ENCODE data around the gene EIF3F.

EIF3F gene

DNA sequence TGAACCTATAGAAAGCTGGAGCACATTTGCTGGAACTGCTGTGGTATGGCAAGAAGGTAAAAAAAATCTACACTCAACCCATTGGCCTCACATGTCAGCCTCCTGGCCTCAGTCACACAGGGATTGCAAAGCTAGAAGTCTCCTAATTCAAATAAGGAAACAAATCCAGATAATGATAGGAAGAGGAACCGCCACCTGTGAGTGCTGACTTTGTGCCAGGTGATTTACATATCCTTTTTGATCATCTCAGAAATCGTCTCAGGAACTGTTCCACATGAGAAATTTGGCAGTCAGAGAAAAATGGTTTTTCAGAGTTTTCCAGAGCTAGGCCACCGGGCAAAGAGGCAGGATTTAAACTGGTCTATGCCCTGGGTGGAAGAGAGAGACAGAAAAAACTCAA lies 22.9 kb upstream of the EIF3F start:
- no peaks in the 10 kb centered on the region for H3K4me1 Mint-ChIP-seq
- TF ChIP-seq, protein P1, sequence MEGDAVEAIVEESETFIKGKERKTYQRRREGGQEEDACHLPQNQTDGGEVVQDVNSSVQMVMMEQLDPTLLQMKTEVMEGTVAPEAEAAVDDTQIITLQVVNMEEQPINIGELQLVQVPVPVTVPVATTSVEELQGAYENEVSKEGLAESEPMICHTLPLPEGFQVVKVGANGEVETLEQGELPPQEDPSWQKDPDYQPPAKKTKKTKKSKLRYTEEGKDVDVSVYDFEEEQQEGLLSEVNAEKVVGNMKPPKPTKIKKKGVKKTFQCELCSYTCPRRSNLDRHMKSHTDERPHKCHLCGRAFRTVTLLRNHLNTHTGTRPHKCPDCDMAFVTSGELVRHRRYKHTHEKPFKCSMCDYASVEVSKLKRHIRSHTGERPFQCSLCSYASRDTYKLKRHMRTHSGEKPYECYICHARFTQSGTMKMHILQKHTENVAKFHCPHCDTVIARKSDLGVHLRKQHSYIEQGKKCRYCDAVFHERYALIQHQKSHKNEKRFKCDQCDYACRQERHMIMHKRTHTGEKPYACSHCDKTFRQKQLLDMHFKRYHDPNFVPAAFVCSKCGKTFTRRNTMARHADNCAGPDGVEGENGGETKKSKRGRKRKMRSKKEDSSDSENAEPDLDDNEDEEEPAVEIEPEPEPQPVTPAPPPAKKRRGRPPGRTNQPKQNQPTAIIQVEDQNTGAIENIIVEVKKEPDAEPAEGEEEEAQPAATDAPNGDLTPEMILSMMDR (IDR thresholded peaks at IDR 0.05; ENCODE audit: unreplicated experiment in 3 of 3) = no peak
- no peaks in the 10 kb centered on the region for H3K9me3 Mint-ChIP-seq
- no peak overlapping the region for H3K27ac Mint-ChIP-seq
- no peak overlapping the region for H3K4me3 Mint-ChIP-seq
- peaks cover 8% of the 10 kb centered on the region for H3K27me3 Mint-ChIP-seq (ENCODE audit: low read depth)
- no peaks in the 10 kb centered on the region for H3K36me3 Mint-ChIP-seq (ENCODE audit: low read depth)

DNA sequence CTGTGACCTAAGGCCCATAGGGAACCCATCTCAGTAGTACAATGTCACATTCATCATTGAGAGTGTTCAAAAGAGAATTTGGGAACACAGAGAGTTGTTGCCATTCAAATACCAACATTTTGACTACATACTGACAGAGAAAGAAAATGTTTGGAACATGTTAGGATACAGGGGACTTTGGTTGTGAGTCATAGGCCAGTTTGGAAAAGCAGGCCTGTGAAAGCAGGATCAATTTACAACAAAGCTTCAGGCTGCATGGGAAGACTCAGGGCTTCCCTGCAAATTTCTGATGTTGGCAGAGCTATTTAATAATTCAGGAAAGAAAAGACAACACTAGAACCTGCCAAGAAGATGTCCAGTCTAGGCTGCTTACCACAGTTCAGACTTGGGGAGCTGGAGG lies 22.3 kb upstream of the EIF3F start:
- Mint-ChIP-seq H3K36me3 (ENCODE audit: low read depth) (no peaks in the 10 kb centered on the region), H3K27me3 (ENCODE audit: low read depth) (peaks cover 2% of the 10 kb centered on the region), H3K9me3 (no peaks in the 10 kb centered on the region), H3K4me3 (no peak overlapping the region), H3K27ac (no peak overlapping the region), H3K4me1 (no peaks in the 10 kb centered on the region)
- TF ChIP-seq, protein P1 (IDR thresholded peaks at IDR 0.05; ENCODE audit: unreplicated experiment in 3 of 3) = no peak

DNA sequence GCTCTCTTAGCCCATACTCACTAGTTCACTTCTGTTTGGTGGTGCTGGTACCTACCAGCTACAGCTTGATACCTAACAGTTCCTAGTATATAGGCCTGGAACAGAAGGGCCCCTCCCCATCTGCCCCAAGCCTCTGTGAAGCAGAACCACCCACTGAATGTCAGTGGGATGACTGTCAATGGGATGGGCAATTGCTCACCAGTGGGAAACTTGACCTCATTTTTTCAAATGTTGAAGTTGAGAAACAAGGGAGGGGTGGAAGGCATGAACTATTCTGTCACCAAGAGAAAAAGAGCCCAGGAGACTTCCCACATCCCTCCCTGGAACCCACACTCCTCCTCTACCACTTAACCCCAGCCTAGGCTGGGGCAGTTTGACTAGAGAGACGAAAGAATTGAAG lies 21.8 kb upstream of the EIF3F start, which contains the start of gene NLRP10:
Gene NLRP10, minus strand, starts transcription at position 62 of the 400 bp plus-strand sequence. CDS start 1,952 bp downstream, outside the sequence.
- Mint-ChIP-seq H3K4me3 (no peak within 1 kb of the TSS), H3K27me3 (ENCODE audit: low read depth) (no peaks in the 10 kb centered on the region), H3K27ac (no peak within 1 kb of the TSS), H3K36me3 (ENCODE audit: low read depth) (no peaks in the 10 kb centered on the region), H3K9me3 (no peaks in the 10 kb centered on the region), H3K4me1 (no peaks in the 10 kb centered on the region)
- TF ChIP-seq, protein P1 (IDR thresholded peaks at IDR 0.05; ENCODE audit: unreplicated experiment in 3 of 3) = no peak

DNA sequence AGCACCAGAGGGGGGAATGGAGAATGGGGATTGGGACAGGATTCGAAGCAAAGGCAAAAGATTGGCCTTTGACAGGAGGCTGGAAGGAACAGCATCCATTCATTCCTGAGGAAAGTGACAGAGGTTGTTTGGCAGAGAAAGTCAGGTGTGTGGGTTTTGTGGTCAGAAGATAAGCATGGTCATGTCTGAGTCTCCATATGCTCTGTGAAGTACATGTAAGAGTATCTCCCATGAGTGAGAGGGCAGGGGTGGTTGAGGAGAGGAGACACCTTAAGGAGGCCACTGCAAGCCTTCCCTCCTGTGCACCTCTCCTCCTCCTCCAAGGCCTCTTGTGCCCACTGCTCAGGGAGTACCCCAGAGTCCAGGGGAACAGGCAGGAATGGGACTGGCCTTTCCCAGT lies 20.0 kb upstream of the EIF3F start:
- TF ChIP-seq, protein P1 (IDR thresholded peaks at IDR 0.05; ENCODE audit: unreplicated experiment in 3 of 3) = no peak
- no peaks in the 10 kb centered on the region for H3K4me1 Mint-ChIP-seq
- H3K27me3 Mint-ChIP-seq (ENCODE audit: low read depth) = no peaks in the 10 kb centered on the region
- no peaks in the 10 kb centered on the region for H3K9me3 Mint-ChIP-seq
- H3K27ac Mint-ChIP-seq = no peak overlapping the region
- no peak overlapping the region for H3K4me3 Mint-ChIP-seq
- no peaks in the 10 kb centered on the region for H3K36me3 Mint-ChIP-seq (ENCODE audit: low read depth)

DNA sequence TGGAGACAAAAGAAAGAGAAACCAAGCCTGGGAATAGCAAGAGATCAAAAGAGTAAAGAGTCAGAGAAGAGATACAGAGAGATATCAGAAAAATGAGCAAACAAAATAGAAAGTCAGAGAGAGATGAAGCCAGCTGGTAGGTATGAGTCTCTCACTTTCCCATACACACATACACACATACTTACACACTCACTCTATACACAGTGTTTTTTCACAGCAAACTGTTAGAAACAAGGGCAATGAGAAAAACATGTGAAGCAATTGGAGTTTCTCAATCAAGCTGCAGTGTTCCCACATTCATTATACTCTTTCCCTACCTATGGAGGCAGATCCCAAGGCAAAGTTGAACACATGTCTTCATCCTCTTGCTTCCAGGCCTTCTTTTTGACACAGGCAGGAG lies 19.3 kb upstream of the EIF3F start:
- no peaks in the 10 kb centered on the region for H3K36me3 Mint-ChIP-seq (ENCODE audit: low read depth)
- no peaks in the 10 kb centered on the region for H3K9me3 Mint-ChIP-seq
- no peaks in the 10 kb centered on the region for H3K27me3 Mint-ChIP-seq (ENCODE audit: low read depth)
- H3K4me1 Mint-ChIP-seq = no peaks in the 10 kb centered on the region
- H3K27ac Mint-ChIP-seq = no peak overlapping the region
- TF ChIP-seq, protein P1 (IDR thresholded peaks at IDR 0.05; ENCODE audit: unreplicated experiment in 3 of 3) = no peak
- no peak overlapping the region for H3K4me3 Mint-ChIP-seq

DNA sequence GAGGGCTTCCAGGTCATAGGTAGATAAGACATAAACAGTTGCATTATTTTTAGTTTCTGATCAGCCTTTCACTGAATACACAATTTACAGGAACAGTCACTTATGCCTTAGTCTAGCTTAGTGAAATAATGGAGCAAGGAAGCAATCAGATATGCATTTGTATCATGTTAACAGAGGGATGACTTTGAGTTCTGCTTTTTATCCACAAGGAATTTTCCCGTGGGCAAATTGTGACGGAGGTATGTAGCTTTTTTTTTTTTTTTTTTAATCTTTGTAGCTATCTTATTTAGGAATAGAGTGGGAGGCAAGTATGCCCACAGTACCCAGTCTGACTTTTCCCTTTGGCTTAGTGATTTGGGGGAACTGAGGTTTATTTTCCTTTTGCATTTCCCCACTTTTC lies 18.5 kb upstream of the EIF3F start:
- Mint-ChIP-seq H3K27me3 (ENCODE audit: low read depth) (no peaks in the 10 kb centered on the region), H3K4me1 (no peaks in the 10 kb centered on the region), H3K4me3 (no peak overlapping the region), H3K36me3 (ENCODE audit: low read depth) (no peaks in the 10 kb centered on the region), H3K27ac (no peak overlapping the region), H3K9me3 (no peaks in the 10 kb centered on the region)
- TF ChIP-seq, protein P1 (IDR thresholded peaks at IDR 0.05; ENCODE audit: unreplicated experiment in 3 of 3) = no peak

All from nephron (organoid).